Lower leg skin (tissue), 3 donors: ENCODE data around the gene FAM83G.

Experiments used
- POLR2A ChIP-seq, 2 donors: fragments of 450-650 bp; IDR thresholded peaks; one replicate each; pipeline ENCODE4 v1.6.1; 2016 to 2017; ENCODE audit warnings: antibody characterized with exemption in 2 of 2, mild to moderate bottlenecking in 1 of 2, moderate library complexity in 1 of 2
- TF ChIP-seq, protein P1 (sequence below), 3 donors: fragments of 450-650 bp; IDR thresholded peaks; one replicate each; pipeline ENCODE4 v1.5.1; 2016; ENCODE audit warnings: antibody characterized with exemption in 3 of 3, mild to moderate bottlenecking in 3 of 3, moderate library complexity in 2 of 3

GRCh38 chr17:19005137-19005773, 691 bp upstream of the FAM83G start:
- TF ChIP-seq, protein P1, sequence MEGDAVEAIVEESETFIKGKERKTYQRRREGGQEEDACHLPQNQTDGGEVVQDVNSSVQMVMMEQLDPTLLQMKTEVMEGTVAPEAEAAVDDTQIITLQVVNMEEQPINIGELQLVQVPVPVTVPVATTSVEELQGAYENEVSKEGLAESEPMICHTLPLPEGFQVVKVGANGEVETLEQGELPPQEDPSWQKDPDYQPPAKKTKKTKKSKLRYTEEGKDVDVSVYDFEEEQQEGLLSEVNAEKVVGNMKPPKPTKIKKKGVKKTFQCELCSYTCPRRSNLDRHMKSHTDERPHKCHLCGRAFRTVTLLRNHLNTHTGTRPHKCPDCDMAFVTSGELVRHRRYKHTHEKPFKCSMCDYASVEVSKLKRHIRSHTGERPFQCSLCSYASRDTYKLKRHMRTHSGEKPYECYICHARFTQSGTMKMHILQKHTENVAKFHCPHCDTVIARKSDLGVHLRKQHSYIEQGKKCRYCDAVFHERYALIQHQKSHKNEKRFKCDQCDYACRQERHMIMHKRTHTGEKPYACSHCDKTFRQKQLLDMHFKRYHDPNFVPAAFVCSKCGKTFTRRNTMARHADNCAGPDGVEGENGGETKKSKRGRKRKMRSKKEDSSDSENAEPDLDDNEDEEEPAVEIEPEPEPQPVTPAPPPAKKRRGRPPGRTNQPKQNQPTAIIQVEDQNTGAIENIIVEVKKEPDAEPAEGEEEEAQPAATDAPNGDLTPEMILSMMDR (IDR thresholded peaks at IDR 0.05) = no peak
- no peak for TF ChIP-seq POLR2A (IDR thresholded peaks at IDR 0.05)
